ENCODE measurements around the gene RNF41.
"Not testable (repeated sequence)": the region's sequence is repeated elsewhere in the genome, so short reads cannot be mapped to it uniquely, and the experiment has no call there.

RNF41 gene

GRCh38 chr12:56158029-56158925, 63.4 kb downstream of the RNF41 start, which contains the start of gene MYL6:
MYL6 (plus strand) TSS chr12:56158359; CDS start chr12:56158402, 43 bp downstream.
- TF ChIP-seq CTCF (conservative IDR thresholded peaks at IDR 0.05; ENCODE audit: low read depth, low read length) = no peak
- peak; percentile 93 for DNase-seq (ENCODE audit: low read depth)
- peak within 1 kb of the TSS; percentile 99 for H3K4me3 ChIP-seq (ENCODE audit: low read length)

DNA sequence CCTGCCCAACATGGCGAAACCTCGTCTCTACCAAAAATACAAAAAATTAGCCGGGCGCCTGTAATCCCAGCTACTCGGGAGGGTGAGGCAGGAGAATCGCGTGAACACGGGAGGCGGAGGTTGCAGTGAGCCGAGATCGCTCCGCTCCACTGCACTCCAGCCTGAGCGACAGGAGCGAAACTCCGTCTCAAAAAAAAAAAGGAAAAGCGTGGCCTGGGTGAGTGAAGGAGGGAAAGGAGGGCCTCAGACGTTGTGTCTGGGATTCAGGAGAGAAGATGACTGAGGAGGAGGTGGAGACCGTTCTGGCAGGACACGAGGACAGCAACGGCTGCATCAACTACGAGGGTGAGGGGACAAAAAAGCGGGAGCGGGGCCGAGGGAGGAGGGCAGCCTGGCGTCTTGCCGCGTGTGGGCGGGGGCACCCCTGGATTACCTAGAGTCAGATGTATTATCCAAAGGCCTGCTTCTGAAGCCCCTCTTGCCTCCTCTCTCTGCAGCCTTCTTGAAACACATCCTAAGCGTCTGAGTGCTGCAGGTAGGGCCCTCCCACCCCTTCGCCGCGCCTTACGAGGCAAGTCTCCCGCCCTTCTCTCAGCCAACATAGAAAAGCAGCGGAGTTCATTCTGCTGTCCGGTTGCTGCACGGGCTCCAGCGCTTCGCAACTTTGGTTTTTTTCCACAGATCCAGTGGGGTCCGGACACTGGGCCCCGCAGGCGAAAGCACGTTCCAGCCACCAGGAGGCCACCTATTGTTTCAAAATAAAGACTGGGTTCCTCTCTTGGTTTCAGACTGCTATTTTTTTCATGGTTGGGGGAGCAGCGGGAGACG, 64.3 kb downstream of the RNF41 start:
- peak; percentile 34 for DNase-seq (ENCODE audit: low read depth)
- H3K4me3 ChIP-seq (ENCODE audit: low read length) = peak overlapping the region; percentile 99
- peak; percentile 63 for TF ChIP-seq CTCF (conservative IDR thresholded peaks at IDR 0.05; ENCODE audit: low read depth, low read length)

DNA sequence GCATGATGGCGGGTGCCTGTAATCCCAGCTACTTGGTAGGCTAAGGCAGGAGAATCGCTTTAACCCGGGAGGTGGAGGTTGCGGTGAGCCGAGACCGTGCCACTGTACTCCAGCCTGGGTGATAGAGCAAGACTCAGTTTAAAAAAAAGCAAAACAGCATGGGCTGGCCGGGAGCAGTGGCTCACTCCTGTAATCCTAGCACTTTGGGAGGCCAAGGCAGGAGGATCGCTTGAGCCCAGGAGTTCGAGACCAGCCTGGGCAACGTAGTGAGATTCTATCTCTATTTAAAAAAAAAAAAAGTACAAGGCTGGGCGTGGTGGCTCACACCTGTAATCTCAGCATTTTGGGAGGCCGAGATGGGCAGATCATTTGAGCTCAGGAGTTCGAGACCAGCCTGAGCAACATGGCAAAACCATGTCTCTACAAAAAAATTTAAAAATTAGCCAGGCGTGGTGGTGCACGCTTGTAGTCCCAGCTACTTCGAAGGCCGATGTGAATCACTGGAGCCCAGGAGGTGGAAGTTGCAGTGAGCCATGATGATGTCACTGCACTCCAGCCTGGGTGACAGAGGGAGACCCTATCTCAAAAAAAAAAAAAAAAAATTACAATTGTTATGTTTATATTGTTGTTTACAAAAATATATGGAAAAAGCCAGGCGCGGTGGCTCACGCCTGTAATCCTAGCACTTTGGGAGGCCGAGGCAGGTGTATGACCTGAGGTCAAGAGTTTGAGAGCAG, 65.1 kb downstream of the RNF41 start:
- H3K4me3 ChIP-seq (ENCODE audit: low read length) = peak overlapping the region; percentile 99
- not testable (repeated sequence) for DNase-seq (ENCODE audit: low read depth)

- no peak for DNase-seq (ENCODE audit: low read depth)
- H3K4me3 ChIP-seq (ENCODE audit: low read length) = no peak overlapping the region
- TF ChIP-seq CTCF (conservative IDR thresholded peaks at IDR 0.05; ENCODE audit: low read depth, low read length) = no peak
These were observed 66.4 kb downstream of the RNF41 start for GRCh38 chr12:56155256-56155845.

GRCh38 chr12:56154818-56155217, 66.9 kb downstream of the RNF41 start:
- H3K4me3 ChIP-seq (ENCODE audit: low read length) = no peak overlapping the region
- no peak for DNase-seq (ENCODE audit: low read depth)
- TF ChIP-seq CTCF (conservative IDR thresholded peaks at IDR 0.05; ENCODE audit: low read depth, low read length) = no peak

GRCh38 chr12:56154246-56154771, 67.4 kb downstream of the RNF41 start:
- DNase-seq (ENCODE audit: low read depth) = no peak
- H3K4me3 ChIP-seq (ENCODE audit: low read length) = no peak overlapping the region
- no peak for TF ChIP-seq CTCF (conservative IDR thresholded peaks at IDR 0.05; ENCODE audit: low read depth, low read length)
